Adrenal gland (tissue), 5 donors: ENCODE data around the gene TPH2.

Experiments used
- CTCF ChIP-seq, 6 experiments: fragments of 450-650 bp in 4 of 6; fragments of 200-600 bp in 2 of 6; sonication (generic) in 1 of 6; IDR thresholded peaks; 1 replicate in 5 of 6; 2 replicates in 1 of 6; pipeline versions ENCODE4 v1.5.1 to v1.8.0; 2016 to 2021; ENCODE audit warnings: antibody characterized with exemption in 6 of 6, mild to moderate bottlenecking in 2 of 6, moderate library complexity in 1 of 6
- POLR2A ChIP-seq, 2 donors: fragments of 450-650 bp; IDR thresholded peaks; one replicate each; pipeline ENCODE4 v1.6.1; 2017; ENCODE audit warnings: antibody characterized with exemption in 2 of 2, mild to moderate bottlenecking in 2 of 2, moderate library complexity in 1 of 2
- donor health status: DM: no; HTN: no; CAD: no.

DNA sequence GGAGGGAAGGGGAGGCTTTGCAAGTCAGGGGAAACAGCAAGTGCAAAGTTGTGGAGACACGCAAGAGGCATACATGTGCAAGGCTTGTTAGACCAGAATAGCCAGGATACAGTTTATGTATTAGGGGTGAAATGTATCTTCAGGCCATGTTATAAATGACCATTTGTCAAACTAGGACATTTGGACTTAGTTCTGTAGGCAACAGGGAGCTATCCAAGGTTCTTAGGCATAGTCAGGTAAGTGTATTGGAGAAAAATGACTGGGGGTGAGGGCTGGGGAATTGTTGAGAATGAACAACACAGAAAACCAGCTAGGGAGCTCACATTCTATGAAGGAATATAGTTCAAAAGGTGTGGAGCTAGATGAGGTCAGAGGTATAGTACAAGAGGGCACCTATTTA lies 42.5 kb downstream of the TPH2 start:
- TF ChIP-seq CTCF (IDR thresholded peaks at IDR 0.05): no peak
- TF ChIP-seq POLR2A (IDR thresholded peaks at IDR 0.05): no peak
